Sigmoid colon (tissue), 4 donors: Measurements from ENCODE around the gene ZKSCAN2.

Source experiments
- CTCF ChIP-seq, 4 experiments: fragments of 450-650 bp in 3 of 4; fragments of 200-600 bp in 1 of 4; IDR thresholded peaks; one replicate each; pipeline ENCODE4 v1.5.1; 2016 to 2019; ENCODE audit warnings: antibody characterized with exemption in 4 of 4, mild to moderate bottlenecking in 3 of 4, moderate library complexity in 2 of 4
- EP300 ChIP-seq, 4 donors: sonication (generic); formaldehyde crosslinking; IDR thresholded peaks; one replicate each; pipeline ENCODE4 v1.6.1; 2017; ENCODE audit warnings: antibody characterized with exemption in 4 of 4
- POLR2A ChIP-seq, 2 donors: fragments of 450-650 bp; IDR thresholded peaks; one replicate each; pipeline ENCODE4 v1.6.1; 2016; ENCODE audit warnings: antibody characterized with exemption in 2 of 2, mild to moderate bottlenecking in 2 of 2, moderate library complexity in 2 of 2

DNA sequence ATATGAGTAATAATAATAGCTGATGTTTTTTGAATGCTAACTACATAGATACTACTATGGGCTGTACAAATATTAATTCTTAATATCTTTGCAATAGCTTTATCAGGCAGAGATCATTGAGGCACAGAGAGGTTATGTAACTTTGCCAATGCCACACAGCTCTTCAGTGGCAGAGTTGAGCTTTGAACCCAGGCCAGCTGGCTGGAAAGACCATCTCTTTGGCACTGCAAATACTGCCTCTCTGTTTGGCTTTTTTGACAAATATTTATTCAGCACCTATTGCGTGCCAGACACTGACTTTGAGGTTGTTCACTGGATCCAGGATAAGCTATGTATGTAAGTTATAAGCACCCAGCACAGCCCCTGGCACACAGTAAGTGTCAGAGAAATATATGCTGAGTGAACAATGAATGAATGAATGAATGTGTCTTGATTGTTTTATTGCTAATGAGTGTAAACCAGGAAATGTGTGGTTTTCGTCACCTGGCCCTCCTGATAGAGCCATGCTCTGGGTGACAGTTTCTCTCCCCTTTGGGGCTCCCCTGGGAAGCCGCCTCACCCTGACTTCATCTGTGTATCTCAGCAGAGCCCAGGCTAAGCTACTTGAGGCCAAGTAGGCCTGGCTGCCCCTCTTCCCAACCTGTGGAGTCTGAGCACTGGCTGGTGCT, 38.4 kb downstream of the ZKSCAN2 start:
- no peak for TF ChIP-seq EP300 (IDR thresholded peaks at IDR 0.05)
- TF ChIP-seq CTCF (IDR thresholded peaks at IDR 0.05), result no peak
- TF ChIP-seq POLR2A (IDR thresholded peaks at IDR 0.05), result no peak
